GM13976 (cell line): ENCODE results near the gene ITPR3.

Experiments used
- DNase-seq: peaks from one replicate; pipeline ENCODE4 v3.0.0; 2012; ENCODE audit warnings: low spot score
- CTCF ChIP-seq: IDR thresholded peaks from 2 replicates; pipeline ENCODE4 v1.5.1; 2012; ENCODE audit warnings: borderline replicate concordance, mild to moderate bottlenecking; ENCODE audit not compliant: insufficient read depth; ENCODE audit errors: extremely low read depth, missing control alignments, control extremely low read depth
- in situ Hi-C: fragments of 300-500 bp; cut with MboI; formaldehyde crosslinking; loops from one replicate; pipeline ENCODE4 v1.12.0; 2022; ENCODE audit warnings: low sequenced_read_pairs, mixed read lengths, inconsistent platforms; ENCODE audit not compliant: unreplicated experiment

Gene ITPR3

GRCh38 chr6:33718713-33719112, 97.6 kb downstream of the ITPR3 start:
- TF ChIP-seq CTCF = no peak
- in situ Hi-C loops = no loop called here
- no peak for DNase-seq

- in situ Hi-C loops = no loop called here
Measured at GRCh38 chr6:33719326-33719987, 98.3 kb downstream of the ITPR3 start.

GRCh38 chr6:33720998-33721397, 99.9 kb downstream of the ITPR3 start:
- no peak for TF ChIP-seq CTCF
- DNase-seq = no peak
- in situ Hi-C loops = no loop called here

More at GRCh38 chr6:33719326-33719987, 98.3 kb downstream of the ITPR3 start:
- DNase-seq = no peak
- TF ChIP-seq CTCF = no peak

GRCh38 chr6:33721508-33721907, 100.4 kb downstream of the ITPR3 start:
- in situ Hi-C loops = no loop called here
- no peak for DNase-seq
- no peak for TF ChIP-seq CTCF

GRCh38 chr6:33722103-33722623, 101.0 kb downstream of the ITPR3 start:
- no peak for TF ChIP-seq CTCF
- no peak for DNase-seq
- in situ Hi-C loops = no loop called here

- in situ Hi-C loops = no loop called here
- TF ChIP-seq CTCF = no peak
Measured at GRCh38 chr6:33723371-33724085, 102.4 kb downstream of the ITPR3 start.

More at GRCh38 chr6:33723371-33724085, 102.4 kb downstream of the ITPR3 start:
- no peak for DNase-seq
